GM10266 (cell line): Measurements from ENCODE around the gene LMOD1.
"Not testable (repeated sequence)": the region's sequence is repeated elsewhere in the genome, so short reads cannot be mapped to it uniquely, and the experiment has no call there.

Experiments used
- DNase-seq: peaks from one replicate; pipeline ENCODE4 v3.0.0; 2012; ENCODE audit errors: extremely low spot score
- TF ChIP-seq, protein P1 (sequence below): IDR thresholded peaks from 2 replicates; pipeline ENCODE4 v1.5.1; 2012; ENCODE audit warnings: mild to moderate bottlenecking, low read depth; ENCODE audit not compliant: control insufficient read depth, insufficient read depth; ENCODE audit errors: missing control alignments

LMOD1 gene

DNA sequence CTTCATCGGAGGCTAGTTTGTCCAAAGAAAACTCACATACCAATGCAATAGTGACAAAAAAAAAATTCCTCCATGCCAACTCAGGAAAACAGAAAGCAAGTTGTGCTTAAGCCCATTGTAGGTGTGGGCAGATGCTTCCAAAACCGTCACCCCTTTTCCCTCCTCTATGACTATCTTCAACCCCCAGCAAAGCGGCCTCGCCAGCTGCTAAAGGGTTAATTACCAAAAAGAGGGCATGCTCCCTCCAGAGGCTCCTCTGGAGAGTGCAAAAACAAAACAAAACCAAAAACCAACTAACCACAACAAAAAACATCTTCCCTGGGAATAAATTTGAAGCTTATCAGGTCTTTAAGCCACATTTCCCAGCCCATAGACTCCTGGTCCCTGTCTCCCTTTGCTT is 1.2 kb downstream of the LMOD1 start:
- DNase-seq, result no peak
- TF ChIP-seq, protein P1, sequence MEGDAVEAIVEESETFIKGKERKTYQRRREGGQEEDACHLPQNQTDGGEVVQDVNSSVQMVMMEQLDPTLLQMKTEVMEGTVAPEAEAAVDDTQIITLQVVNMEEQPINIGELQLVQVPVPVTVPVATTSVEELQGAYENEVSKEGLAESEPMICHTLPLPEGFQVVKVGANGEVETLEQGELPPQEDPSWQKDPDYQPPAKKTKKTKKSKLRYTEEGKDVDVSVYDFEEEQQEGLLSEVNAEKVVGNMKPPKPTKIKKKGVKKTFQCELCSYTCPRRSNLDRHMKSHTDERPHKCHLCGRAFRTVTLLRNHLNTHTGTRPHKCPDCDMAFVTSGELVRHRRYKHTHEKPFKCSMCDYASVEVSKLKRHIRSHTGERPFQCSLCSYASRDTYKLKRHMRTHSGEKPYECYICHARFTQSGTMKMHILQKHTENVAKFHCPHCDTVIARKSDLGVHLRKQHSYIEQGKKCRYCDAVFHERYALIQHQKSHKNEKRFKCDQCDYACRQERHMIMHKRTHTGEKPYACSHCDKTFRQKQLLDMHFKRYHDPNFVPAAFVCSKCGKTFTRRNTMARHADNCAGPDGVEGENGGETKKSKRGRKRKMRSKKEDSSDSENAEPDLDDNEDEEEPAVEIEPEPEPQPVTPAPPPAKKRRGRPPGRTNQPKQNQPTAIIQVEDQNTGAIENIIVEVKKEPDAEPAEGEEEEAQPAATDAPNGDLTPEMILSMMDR, result no peak

DNA sequence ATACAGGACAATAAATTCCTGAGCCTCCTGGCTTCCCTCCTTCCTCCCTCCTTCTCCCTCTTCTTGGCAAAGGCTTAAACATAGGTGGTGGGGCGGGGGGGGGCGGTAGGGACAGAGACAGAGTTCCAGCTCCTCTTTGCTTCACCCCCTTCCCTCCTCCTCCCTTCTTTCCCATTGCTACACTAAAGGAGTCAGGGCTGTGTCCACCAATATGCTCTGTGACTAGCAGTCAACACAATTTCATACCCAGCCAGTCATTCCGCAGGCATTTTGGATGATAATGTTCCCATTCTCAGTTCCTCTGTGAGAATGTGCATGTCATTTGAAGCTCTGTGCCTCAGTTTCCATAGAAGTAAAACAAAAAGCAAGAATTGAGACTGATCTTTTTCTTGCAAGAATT is 1.7 kb downstream of the LMOD1 start:
- DNase-seq, result no peak
- TF ChIP-seq, protein P1, result no peak

DNA sequence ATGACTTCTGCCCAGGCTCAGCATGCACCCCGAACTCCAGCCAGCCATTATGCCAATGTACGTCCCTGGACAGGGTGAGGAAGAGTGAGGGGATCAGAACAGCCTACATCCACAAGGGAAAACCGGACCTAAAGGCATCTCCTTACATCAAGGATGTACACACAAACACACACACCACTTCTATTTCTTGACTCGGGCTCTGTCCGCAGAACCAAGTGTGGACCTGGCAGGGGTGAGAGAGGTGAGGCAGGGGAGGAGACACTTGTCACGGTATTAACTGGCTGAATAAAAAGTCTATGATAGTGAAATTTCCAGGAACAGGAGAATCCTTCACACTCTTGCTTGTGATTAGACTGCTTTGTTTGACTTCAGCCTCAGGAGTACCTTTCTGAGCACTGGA is 2.3 kb downstream of the LMOD1 start:
- no peak for DNase-seq
- TF ChIP-seq, protein P1, result no peak

DNA sequence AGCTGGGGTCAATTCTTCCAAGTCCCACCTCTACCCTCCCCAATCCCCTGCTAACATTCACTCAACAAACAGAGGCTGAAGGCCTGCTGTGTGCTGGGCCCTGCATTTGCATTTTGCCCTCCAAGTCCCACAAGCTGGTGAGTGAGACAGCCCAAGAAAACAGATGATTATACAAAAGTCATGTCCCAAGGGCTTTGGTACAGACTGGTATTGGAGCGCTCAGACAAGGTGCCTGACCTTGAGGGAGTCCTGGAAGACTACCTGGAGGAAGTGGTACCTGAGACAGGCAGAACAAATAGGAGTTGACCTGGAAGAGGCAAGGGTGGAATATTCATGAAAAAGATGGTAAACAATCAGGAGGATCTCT is 4.2 kb downstream of the LMOD1 start:
- DNase-seq, result no peak
- TF ChIP-seq, protein P1, result no peak

DNA sequence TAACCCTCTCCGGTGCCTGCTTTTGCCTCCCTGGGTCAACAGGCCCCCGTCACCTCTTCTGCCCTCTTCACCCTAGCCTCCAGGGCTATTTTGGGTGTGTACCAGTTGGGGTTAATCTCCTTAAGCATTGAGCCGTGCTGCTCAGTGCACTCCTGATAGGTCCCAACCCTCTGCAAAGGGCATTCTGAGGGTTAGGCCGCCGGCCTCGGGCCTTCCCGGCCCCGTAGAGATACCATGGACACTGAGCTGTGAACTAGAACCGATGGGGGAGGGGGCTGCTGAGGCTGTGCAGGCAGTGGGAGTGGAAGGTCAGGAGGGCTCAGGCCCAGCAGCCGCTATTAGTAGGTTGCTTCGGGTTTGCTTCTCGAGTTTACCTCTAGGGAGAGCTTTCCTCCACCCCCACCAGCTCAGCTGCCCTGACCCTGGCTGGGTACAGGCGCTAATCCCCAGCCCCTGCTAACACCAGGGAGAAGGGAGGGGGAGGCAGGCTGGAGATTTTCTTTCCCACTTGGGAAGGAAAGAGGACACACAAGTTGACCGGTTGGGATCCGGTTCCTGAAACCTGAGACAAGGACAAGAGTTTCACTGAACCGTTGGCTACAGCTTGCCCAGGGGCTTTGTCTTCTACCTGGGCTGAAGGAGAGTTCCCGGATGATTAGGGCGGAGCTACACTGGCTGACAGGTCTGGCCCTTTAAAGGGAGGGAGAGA is 4.8 kb downstream of the LMOD1 start:
- DNase-seq, result no peak
- TF ChIP-seq, protein P1, result no peak

DNA sequence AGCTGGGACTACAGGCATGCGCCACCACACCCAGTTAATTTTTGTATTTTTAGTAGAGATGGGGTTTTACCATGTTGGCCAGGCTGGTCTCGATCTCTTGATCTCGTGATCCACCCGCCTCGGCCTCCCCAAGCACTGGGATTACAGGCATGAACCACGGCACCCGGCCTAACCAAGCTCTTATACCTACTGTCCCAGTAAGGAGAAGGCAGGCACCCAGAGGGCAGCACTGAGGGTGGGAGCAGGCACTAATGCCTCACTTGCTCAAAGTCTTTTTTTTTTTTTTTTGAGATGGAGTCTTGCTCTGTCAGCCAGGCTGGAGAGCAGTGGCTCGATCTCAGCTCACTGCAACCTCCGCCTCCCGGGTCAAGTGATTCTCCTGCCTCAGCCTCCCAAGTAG is 6.0 kb downstream of the LMOD1 start:
- not testable (repeated sequence) for DNase-seq

DNA sequence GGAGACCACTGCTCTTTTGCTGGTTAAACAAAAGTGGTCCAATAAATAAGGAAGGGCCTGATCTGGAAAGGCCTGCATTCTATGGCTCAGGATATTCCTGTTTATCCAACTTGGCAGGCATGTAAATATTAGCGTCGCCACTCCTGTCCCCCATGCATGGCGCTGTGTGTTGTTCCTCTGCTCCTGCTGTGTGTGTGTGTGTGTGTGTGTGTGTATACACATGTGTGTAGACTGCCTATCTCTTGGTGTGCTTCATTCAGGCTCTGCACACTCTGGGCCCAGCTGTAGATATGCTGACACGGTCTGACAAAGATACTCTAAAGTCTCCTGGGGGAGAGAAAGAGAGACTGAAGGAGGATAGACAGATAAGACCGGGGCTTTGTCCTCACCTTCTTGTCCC is 6.8 kb downstream of the LMOD1 start:
- TF ChIP-seq, protein P1, result no peak
- no peak for DNase-seq

DNA sequence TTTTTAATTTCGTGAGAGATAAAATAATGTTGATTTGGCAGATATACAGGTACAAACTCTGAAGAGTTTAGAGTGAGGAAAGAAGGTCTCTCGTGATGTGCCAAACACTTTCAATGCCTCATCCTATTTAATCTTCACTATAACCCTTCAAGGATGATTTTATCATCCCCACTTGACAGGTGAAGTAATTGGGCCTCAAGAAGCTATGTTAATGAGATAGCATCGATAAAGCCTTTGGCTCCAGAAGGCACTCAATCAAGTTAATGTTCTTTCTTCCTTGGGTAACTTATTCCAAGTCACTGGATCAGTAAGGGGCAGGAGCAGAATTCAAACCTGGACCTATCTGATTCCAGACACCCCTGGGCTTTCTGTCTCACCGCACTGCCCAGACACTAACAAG is 7.2 kb downstream of the LMOD1 start:
- TF ChIP-seq, protein P1, result no peak
- DNase-seq, result no peak
